Measurements from ENCODE around the gene CAPN15.

GRCh38 chr16:590815-591200 is 63.3 kb downstream of the CAPN15 start:
- TF ChIP-seq POLR2A (IDR thresholded peaks at IDR 0.05), result no peak
- TF ChIP-seq CTCF (IDR thresholded peaks at IDR 0.05 in 8 of 11, conservative IDR thresholded peaks at IDR 0.05 in 3 of 11), result no peak

All from spleen (tissue), 7 donors.